ENCODE results near the gene ARL6. TPM values are rescaled to one million over a fixed set of nuclear protein-coding genes. Genes with fewer than 3 reads are reported as not detected.

Gene ARL6
- total RNA-seq, 1 experiment from 2014 or later = 7.1 TPM

- Histone ChIP-seq H3K4me1 (ENCODE audit: insufficient read depth, low read length) (no peaks in the 10 kb centered on the region), H3K9ac (ENCODE audit: extremely low read depth, insufficient read length, low read length) (no peak overlapping the region), H3K79me1 (ENCODE audit: insufficient read depth, low read depth, low read length, poor library complexity, severe bottlenecking) (peaks cover 2% of the 10 kb centered on the region), H3K27ac (ENCODE audit: insufficient read length, low read depth, low read length) (no peak overlapping the region), H4K20me1 (ENCODE audit: control insufficient read depth, insufficient read depth, insufficient read length) (no peaks in the 10 kb centered on the region), H3K4ac (ENCODE audit: low read depth, low read length) (no peak overlapping the region), H2BK20ac (ENCODE audit: low read depth, low read length, poor library complexity, severe bottlenecking) (no peak overlapping the region), H3K18ac (ENCODE audit: insufficient read length, low read depth, low read length) (no peak overlapping the region), H3K14ac (ENCODE audit: insufficient read depth, low read length) (no peak overlapping the region), H3K23ac (ENCODE audit: insufficient read length, low read depth, low read length) (no peak overlapping the region), H3K56ac (ENCODE audit: insufficient read length, low read depth, low read length) (no peak overlapping the region), H3T11ph (ENCODE audit: low read length) (no peak overlapping the region), H2BK120ac (ENCODE audit: low read depth, low read length, poor library complexity, severe bottlenecking) (no peak overlapping the region), H2BK15ac (ENCODE audit: low read depth, low read length) (no peak overlapping the region), H4K91ac (ENCODE audit: insufficient read length, low read depth, low read length) (no peak overlapping the region), H2BK12ac (ENCODE audit: insufficient read length, low read depth, low read length) (no peak overlapping the region), H3K9me3 (ENCODE audit: control insufficient read depth, low read depth, low read length) (no peaks in the 10 kb centered on the region), H4K8ac (replicated peaks; ENCODE audit: insufficient read length, low read depth, low read length) (no peak overlapping the region), H3K79me2 (ENCODE audit: insufficient read depth, low read length) (no peaks in the 10 kb centered on the region; the same call in 1 of the 2 replicates), H2AK5ac (ENCODE audit: insufficient read length, low read length) (no peak overlapping the region), H2BK5ac (ENCODE audit: insufficient read length, low read length) (no peak overlapping the region), H3K4me2 (ENCODE audit: insufficient read depth, insufficient read length, low read length) (peak overlapping the region; percentile 90), H3K23me2 (ENCODE audit: insufficient read length, low read depth, low read length, poor library complexity, severe bottlenecking) (peaks cover 12% of the 10 kb centered on the region), H2AFZ (ENCODE audit: low read length) (no peak overlapping the region), H3K27me3 (ENCODE audit: insufficient read depth, low read length) (peaks cover 2% of the 10 kb centered on the region; the same call in 1 of the 2 replicates), H4K5ac (ENCODE audit: insufficient read length, low read depth, low read length) (no peak overlapping the region)
- whole genome bisulfite sequencing (ENCODE audit: extremely low coverage, insufficient read length, low lambda C conversion rate) = no CpG with 5 or more reads among the region's 17 CpGs
- Mint-ChIP-seq H3K27me3 (ENCODE audit: low read depth) (peaks cover 32% of the 10 kb centered on the region), H3K9me3 (no peaks in the 10 kb centered on the region), H3K36me3 (ENCODE audit: insufficient read depth in 1 of 3, low read depth in 3 of 3) (no peaks in the 10 kb centered on the region), H3K4me3 (peak overlapping the region; percentile 99), H3K4me1 (peaks cover 24 to 26% of the 10 kb centered on the region in 2 experiments), H3K27ac (no peak overlapping the region)
- no peak for TF ChIP-seq CTCF (conservative IDR thresholded peaks at IDR 0.05)
- DNase-seq = no peak
Observed at GRCh38 chr3:97823046-97824004, 58.8 kb downstream of the ARL6 start.
